Measurements from ENCODE around the gene GPD1. TPM values are rescaled to one million over a fixed set of nuclear protein-coding genes. Genes with fewer than 3 reads are reported as not detected.
A peak's percentile ranks its signal among the peaks of the same experiment; 100 is the strongest.

Gene GPD1
- total and polyA plus RNA-seq, 2 experiments from 2014 or later, result not detected

- in situ Hi-C loops (cut with MboI), result no loop called here
- H3K36me3 ChIP-seq (ENCODE audit: low read depth), result peaks cover 13% of the 10 kb centered on the region; the same call in 1 of the 2 replicates
These were observed 3.2 kb upstream of the GPD1 start for GRCh38 chr12:50100561-50100960.

DNA sequence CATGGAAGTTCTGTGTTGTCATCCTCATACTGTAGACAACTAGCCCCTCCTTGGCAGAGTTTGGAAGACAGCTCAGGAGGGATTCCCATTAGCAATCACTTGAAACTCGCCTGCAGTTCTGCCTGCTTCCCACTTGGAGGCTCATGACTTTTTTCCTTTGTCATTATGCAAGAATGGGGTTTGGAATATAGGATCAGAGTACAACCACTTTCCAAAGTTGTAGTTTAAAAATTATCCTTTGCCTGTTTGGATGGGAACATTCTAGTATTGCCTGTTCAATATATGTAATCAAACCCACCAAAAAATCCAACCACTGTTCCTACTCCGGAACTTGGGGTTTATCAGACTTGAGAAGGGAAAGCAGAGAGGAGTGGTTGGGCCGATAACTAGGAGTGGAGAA, 2.1 kb upstream of the GPD1 start:
- no peak overlapping the region for H3K27ac ChIP-seq
- no peaks in the 10 kb centered on the region for H4K20me1 ChIP-seq (ENCODE audit: insufficient read depth)
- in situ Hi-C loops (cut with MboI), result no loop called here
- H3K79me2 ChIP-seq (ENCODE audit: insufficient read depth), result no peaks in the 10 kb centered on the region
- H3K9ac ChIP-seq, result no peak overlapping the region
- H3K36me3 ChIP-seq (ENCODE audit: low read depth), result peaks cover 3% of the 10 kb centered on the region; the same call in 1 of the 2 replicates
- H3K4me1 ChIP-seq (ENCODE audit: insufficient read depth), result peaks cover 12% of the 10 kb centered on the region
- H3K9me2 ChIP-seq (ENCODE audit: insufficient read depth), result no peaks in the 10 kb centered on the region
- TF ChIP-seq EZH2 (IDR thresholded peaks at IDR 0.05; ENCODE audit: insufficient read depth, poor library complexity, severe bottlenecking) (no peak), EZH2phosphoT487 (IDR thresholded peaks at IDR 0.05; ENCODE audit: insufficient read depth, low read depth) (no peak)
- no peak overlapping the region for H3K4me2 ChIP-seq (ENCODE audit: unreplicated experiment)
- peak; percentile 81 for DNase-seq
- peaks cover 30% of the 10 kb centered on the region for H3F3A ChIP-seq (ENCODE audit: insufficient read depth)
- no peaks in the 10 kb centered on the region for H3K9me3 ChIP-seq (ENCODE audit: low read depth)
- no peaks in the 10 kb centered on the region for H3K27me3 ChIP-seq (replicated peaks; ENCODE audit: insufficient read depth)
- no peak overlapping the region for H2AFZ ChIP-seq
- no peak overlapping the region for H3K4me3 ChIP-seq
- WGBS, 2 experiments (ENCODE audit: low coverage in 1 of 2, low lambda C conversion rate in 2 of 2, missing lambda C conversion rate in 2 of 2), result 68 to 70% methylated on average over 3 of the region's 3 CpGs

More at GRCh38 chr12:50100561-50100960, 3.2 kb upstream of the GPD1 start:
- no peak for TF ChIP-seq EZH2phosphoT487 (IDR thresholded peaks at IDR 0.05; ENCODE audit: insufficient read depth, low read depth)
- H3K4me2 ChIP-seq (ENCODE audit: unreplicated experiment), result no peak overlapping the region
- H3K4me3 ChIP-seq, result no peak overlapping the region
- no peaks in the 10 kb centered on the region for H3K9me2 ChIP-seq (ENCODE audit: insufficient read depth)
- no peak overlapping the region for H3K9ac ChIP-seq
- H3K27me3 ChIP-seq (replicated peaks; ENCODE audit: insufficient read depth), result no peaks in the 10 kb centered on the region
- H3F3A ChIP-seq (ENCODE audit: insufficient read depth), result peaks cover 40% of the 10 kb centered on the region
- H3K9me3 ChIP-seq (ENCODE audit: low read depth), result no peaks in the 10 kb centered on the region
- H2AFZ ChIP-seq, result no peak overlapping the region
- no peak for DNase-seq
- H4K20me1 ChIP-seq (ENCODE audit: insufficient read depth), result no peaks in the 10 kb centered on the region
- no peaks in the 10 kb centered on the region for H3K79me2 ChIP-seq (ENCODE audit: insufficient read depth)
- WGBS, 2 experiments (ENCODE audit: low coverage in 1 of 2, low lambda C conversion rate in 2 of 2, missing lambda C conversion rate in 2 of 2), result 80 to 90% methylated on average over 3 of the region's 3 CpGs
- H3K4me1 ChIP-seq (ENCODE audit: insufficient read depth), result peaks cover 12% of the 10 kb centered on the region
- H3K27ac ChIP-seq, result no peak overlapping the region

DNA sequence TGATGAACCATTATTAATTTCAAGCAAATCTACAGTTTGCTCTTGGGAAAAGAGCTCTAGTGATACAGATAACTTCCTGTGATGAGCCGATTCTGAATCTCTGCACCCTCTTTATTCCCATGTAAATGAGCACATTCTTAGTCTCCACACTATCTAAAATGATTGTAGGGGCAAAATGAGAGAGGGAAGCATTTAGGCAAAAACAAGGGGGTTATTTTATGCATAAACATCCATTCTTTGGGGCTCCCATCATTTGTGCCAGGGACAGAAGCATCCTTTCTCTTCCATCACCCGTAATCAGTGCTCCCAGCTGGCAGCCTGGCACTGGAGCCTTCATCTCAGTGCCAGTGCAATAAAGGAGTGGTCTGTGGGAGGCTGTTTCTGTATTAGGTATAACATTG, 1.7 kb upstream of the GPD1 start:
- no peaks in the 10 kb centered on the region for H3K9me2 ChIP-seq (ENCODE audit: insufficient read depth)
- H3K9ac ChIP-seq, result no peak overlapping the region
- H3F3A ChIP-seq (ENCODE audit: insufficient read depth), result peaks cover 30% of the 10 kb centered on the region
- no peak for DNase-seq
- H3K4me1 ChIP-seq (ENCODE audit: insufficient read depth), result peaks cover 12% of the 10 kb centered on the region
- TF ChIP-seq EZH2phosphoT487 (IDR thresholded peaks at IDR 0.05; ENCODE audit: insufficient read depth, low read depth) (no peak), EZH2 (IDR thresholded peaks at IDR 0.05; ENCODE audit: insufficient read depth, poor library complexity, severe bottlenecking) (no peak)
- H3K4me3 ChIP-seq, result no peak overlapping the region
- H3K79me2 ChIP-seq (ENCODE audit: insufficient read depth), result no peaks in the 10 kb centered on the region
- 74 to 83% methylated on average over 2 of the region's 2 CpGs for WGBS, 2 experiments (ENCODE audit: low coverage in 1 of 2, low lambda C conversion rate in 2 of 2, missing lambda C conversion rate in 2 of 2)
- H3K9me3 ChIP-seq (ENCODE audit: low read depth), result no peaks in the 10 kb centered on the region
- H3K36me3 ChIP-seq (ENCODE audit: low read depth), result no peaks in the 10 kb centered on the region; the same call in 1 of the 2 replicates
- H3K27me3 ChIP-seq (replicated peaks; ENCODE audit: insufficient read depth), result no peaks in the 10 kb centered on the region
- no peaks in the 10 kb centered on the region for H4K20me1 ChIP-seq (ENCODE audit: insufficient read depth)
- in situ Hi-C loops (cut with MboI), result no loop called here
- no peak overlapping the region for H2AFZ ChIP-seq
- no peak overlapping the region for H3K4me2 ChIP-seq (ENCODE audit: unreplicated experiment)
- no peak overlapping the region for H3K27ac ChIP-seq

GRCh38 chr12:50102646-50103309, 1.0 kb upstream of the GPD1 start:
- Histone ChIP-seq H3K27me3 (replicated peaks; ENCODE audit: insufficient read depth) (no peaks in the 10 kb centered on the region), H3F3A (ENCODE audit: insufficient read depth) (peaks cover 30% of the 10 kb centered on the region), H3K79me2 (ENCODE audit: insufficient read depth) (no peaks in the 10 kb centered on the region), H4K20me1 (ENCODE audit: insufficient read depth) (no peaks in the 10 kb centered on the region), H3K9me3 (ENCODE audit: low read depth) (no peaks in the 10 kb centered on the region), H3K4me3 (no peak overlapping the region), H3K27ac (no peak overlapping the region), H3K9ac (no peak overlapping the region), H3K4me2 (ENCODE audit: unreplicated experiment) (no peak overlapping the region), H3K9me2 (ENCODE audit: insufficient read depth) (no peaks in the 10 kb centered on the region), H3K36me3 (ENCODE audit: low read depth) (no peaks in the 10 kb centered on the region; the same call in 1 of the 2 replicates), H2AFZ (no peak overlapping the region), H3K4me1 (ENCODE audit: insufficient read depth) (peaks cover 12% of the 10 kb centered on the region)
- no peak for DNase-seq
- TF ChIP-seq EZH2 (IDR thresholded peaks at IDR 0.05; ENCODE audit: insufficient read depth, poor library complexity, severe bottlenecking) (no peak), EZH2phosphoT487 (IDR thresholded peaks at IDR 0.05; ENCODE audit: insufficient read depth, low read depth) (no peak)
- in situ Hi-C loops (cut with MboI), result no loop called here
- 82 to 89% methylated on average over 8 of the region's 8 CpGs for WGBS, 2 experiments (ENCODE audit: low coverage in 1 of 2, low lambda C conversion rate in 2 of 2, missing lambda C conversion rate in 2 of 2)
